HG03095 (cell line): ENCODE measurements around the gene EXD3.

Experiments
- ATAC-seq: cut with Tn5 transposase; IDR thresholded peaks from one replicate; pipeline ENCODE4 v1.9.1; 2021; ENCODE audit warnings: moderate library complexity; ENCODE audit not compliant: unreplicated experiment

EXD3 gene

GRCh38 chr9:137319739-137320551, 103.0 kb downstream of the EXD3 start:
- no peak for ATAC-seq

DNA sequence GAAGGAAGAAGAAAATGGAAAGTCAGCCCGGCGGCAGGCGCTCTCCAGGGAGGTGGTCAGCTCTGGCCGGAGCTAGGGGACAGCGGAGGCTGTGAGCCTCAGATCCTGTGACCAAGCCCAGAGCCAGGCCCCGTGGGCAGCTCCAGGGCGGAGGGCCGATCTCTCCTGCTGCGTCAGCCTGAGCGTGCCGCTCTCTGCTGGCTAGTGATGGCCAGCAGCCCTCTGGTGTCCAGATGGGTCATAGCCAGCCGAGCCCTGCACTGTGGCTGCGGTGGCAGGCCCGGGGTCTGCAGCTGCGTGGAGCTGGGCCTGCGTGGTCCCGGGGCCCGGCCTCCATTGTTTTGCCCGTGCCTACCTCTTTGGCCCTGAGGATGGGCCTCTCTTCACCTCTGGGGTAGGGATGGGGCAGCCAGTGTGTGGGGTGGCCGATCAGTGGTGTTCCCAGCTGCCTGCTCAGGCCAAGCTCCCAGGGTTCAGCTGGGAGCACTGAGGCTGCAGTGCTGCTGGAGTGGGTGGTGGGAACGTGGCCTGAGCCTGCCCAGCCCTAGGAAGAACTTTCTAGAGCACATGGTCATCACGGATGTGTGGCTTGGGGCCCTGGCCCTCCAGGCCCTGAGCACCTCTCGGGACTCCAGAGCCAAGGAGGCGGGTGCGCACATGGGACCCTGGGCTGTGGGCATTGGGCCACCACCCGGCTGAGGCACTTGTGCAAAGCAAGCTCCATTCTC, 103.8 kb downstream of the EXD3 start:
- no peak for ATAC-seq

GRCh38 chr9:137318602-137319001, 104.4 kb downstream of the EXD3 start:
- ATAC-seq: no peak

- no peak for ATAC-seq
These were observed 105.0 kb downstream of the EXD3 start for GRCh38 chr9:137317718-137318511.

GRCh38 chr9:137317021-137317717, 105.8 kb downstream of the EXD3 start:
- ATAC-seq: no peak

DNA sequence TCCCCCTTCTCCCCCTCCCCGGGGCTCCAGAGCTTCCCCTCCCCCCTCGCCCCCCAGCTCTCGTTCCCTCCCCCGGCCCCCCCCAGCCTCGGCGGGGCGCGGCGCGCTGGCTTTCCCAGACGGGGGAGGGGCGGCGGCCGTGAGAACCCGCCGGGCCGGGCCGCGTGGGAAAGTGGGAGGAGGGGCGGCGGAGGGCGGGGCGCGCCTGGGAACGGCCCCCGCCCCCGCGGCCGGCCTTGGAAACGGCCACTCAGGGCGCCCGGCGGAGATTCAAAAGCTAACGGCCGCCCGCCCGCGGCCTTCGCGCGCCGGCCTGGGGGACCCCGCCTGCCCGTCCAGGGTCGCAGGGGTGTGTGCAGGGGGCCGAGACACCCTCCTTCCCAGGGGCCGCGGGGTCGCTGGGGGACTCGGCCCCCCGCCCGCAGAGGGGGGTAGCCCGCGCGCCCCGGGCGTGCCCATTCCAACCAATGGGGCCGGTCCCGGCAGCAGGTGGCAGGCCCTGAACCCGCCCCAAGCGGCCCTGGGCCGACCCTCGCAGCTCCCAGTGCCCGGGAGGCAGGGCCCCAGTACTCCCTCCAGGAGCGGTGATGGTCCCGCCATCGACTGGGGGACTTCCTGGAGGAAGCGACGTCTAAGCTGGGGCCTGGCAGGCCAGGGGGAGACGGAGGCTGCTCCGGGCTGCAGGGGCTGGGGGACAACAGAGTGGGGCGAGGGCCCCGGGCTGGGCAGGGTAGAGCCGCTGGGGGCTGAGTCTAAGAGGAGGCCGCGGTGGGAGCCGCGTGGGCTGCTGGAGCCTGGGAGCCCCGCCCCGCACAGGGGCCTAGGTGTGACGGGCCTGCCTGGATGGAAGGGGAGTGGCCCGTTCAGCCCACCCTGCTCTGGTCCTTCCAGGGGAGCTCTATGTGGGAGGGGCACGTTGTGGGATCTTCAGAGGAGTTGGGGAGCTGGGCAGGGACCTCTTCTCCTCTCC, 106.7 kb downstream of the EXD3 start:
- ATAC-seq: no peak

DNA sequence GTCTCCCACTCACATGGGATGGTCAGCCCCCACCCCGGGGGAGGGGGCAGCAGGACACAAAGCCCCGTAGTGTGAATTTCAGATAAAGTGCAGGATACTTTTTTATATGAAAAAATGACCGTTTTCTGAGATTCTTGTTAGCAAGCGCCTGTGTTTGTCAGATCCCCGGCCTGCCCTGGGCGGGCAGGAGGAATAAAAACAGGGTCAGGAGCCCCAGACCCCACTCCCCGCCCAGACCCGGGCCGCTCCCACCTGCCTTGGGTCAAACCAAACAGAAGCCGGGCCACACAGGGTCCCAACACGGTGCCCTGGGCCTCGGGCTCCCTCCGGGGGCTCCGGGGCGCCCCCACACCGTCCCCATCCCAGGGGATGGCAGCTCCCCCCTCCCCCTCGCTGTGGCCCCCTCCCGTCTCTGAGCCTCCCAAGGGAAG, 107.4 kb downstream of the EXD3 start:
- ATAC-seq: no peak

DNA sequence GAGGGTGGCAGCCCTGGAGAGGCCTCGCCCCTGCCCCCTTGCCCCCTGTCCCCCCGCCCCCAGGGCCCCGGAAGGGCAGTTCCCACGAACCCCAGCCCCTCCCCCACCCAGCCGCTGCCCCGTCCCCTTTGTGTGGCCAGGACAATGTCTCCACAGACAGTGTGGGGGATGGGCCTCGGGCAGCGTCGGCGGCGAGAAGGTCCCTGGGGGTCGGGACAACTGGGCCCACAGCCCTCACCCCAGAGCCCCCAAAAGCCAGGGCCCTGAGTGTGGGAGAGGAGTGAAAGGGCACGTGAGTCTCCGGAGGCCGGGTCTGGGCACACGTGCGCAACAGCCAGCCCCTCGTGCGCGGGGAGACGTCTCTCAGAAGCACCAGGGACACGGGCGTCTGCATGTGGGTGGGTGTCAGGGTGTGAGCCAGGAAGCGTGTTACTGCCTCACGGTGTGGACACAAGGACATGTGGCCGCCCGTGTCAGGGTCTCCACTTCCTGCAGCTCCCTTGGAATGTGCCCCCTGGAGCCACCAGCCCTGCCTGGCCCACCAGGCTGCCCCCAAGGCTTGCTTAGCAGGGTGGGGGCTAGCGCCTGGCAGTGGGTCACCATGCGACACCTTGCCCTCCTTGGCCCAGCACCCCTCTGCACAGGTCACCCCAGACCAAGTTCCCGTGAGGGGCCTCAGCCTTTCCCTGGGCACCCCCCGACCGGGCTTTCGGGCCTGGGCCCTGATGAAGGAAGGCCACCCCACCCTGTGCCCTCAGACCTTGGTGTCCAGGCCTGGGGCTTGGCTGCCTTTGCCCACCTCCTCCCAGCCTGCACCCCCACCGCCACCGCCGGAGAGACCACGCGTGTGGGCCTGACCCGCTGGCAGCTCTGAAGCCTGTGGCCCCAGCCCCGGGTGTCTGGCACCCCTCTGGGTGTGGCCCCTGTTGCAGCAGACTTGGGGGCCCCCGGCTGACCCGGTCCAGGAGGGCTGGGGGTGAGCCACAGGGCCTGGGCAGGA, 108.1 kb downstream of the EXD3 start:
- no peak for ATAC-seq

DNA sequence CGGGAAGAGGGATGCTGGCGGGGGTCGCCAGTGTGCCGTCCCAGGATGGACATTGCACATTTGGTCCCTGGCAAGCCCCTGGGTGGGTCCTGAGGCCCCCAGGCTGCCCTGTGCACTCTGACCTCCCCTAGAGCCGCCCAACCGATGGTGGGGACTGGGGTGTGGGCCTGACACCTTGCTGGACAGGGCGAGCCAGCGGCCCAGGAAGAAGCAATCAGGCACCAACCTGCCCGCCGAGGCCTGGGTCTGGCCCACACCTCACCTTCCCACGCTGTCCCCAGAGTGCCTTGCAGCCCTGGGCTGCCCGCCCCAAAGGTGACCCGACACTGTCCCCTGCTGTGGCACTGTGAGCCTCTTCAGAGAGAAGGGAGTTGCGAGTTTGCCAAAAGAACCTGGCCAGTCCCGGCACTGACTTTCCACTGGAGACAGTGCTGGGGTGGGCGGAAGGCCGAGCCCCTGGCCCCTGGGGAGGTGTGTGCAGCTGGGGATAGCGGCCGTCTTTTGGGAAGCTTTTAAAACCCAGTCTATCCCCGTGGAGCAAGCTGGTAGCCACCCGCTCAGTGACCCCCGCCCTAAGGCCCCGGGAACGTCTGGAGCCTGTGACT, 108.9 kb downstream of the EXD3 start:
- no peak for ATAC-seq

DNA sequence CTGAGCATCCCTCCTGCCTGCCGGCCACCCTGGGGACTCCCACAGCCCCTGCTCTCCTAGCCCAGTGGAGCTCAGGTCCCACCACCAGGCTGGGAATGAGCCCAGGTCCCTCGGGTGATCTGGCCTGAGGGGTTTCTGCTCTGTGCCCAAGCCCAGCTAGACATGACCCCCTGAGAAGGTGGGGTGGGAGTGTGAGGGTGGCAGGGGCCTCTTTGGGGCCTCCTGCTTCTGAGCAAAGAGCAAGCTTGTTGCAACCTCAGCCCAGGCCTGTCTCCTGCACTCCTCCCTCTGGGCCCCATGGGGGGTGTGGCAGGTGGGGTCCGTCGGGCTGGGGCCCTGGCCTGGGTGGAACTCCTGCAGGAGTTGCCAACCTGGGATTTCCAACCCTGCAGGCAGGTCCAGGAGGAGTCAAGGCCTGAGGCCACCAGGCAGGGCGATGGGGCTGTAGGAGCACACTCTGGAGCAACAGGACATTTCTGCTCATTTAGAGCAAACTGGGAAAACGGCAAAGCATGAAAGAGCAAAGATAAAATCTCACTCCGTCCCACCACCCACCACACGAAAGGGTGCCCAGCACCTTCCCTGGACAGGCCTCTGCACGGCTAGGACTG, 109.5 kb downstream of the EXD3 start:
- no peak for ATAC-seq

- no peak for ATAC-seq
These were observed 110.1 kb downstream of the EXD3 start for GRCh38 chr9:137312852-137313325.

DNA sequence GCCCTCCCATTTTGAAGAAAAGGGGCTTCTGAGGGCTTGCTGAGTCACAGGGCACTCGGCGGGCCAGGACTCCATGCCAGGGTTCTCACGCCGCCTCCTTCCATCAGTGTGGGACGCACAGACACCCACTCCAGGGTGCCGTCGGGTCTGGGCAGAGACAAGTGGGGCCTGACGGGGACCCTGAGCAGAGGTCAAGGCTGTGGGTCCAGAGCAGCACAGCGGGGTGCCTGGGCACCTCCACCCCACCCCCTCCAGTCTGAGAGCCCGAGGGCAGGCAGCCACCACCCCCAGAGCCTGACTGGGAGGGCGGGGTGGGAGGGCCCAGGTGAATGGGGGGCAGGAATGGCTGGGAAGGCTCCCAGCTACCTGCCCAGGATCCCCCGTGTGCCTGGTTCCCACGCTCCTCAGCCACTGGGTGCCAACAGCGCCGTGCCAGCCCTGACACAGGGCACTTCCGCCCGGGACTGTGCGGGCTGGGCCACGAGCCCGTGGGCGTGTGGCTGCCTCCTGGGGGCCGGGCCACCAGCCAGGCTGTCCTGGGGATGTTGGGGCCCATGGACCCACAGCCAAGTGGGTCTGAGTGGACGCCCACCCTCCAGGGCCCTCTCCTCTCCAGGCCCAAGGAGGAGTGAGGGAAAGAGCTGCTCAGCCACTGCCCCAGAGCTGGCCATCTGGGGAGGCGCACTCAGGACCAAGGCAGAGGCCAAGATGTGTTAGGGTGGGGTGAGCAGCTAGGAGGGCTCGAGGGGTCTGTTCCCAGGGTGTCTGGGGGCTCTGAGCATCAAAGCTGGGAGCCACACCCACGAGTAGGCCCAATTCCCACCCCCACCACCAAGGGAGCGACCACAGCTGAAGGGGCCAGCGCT, 110.7 kb downstream of the EXD3 start:
- ATAC-seq: no peak

- no peak for ATAC-seq
These were observed 111.6 kb downstream of the EXD3 start for GRCh38 chr9:137311171-137311985.

- ATAC-seq: no peak
These were observed 112.5 kb downstream of the EXD3 start for GRCh38 chr9:137310189-137311052.
